ENCODE data around the gene ANXA10. TPM values are rescaled to one million over a fixed set of nuclear protein-coding genes. Genes with fewer than 3 reads are reported as not detected.

The ANXA10 gene
- total RNA-seq, 1 experiment from 2014 or later = not detected

DNA sequence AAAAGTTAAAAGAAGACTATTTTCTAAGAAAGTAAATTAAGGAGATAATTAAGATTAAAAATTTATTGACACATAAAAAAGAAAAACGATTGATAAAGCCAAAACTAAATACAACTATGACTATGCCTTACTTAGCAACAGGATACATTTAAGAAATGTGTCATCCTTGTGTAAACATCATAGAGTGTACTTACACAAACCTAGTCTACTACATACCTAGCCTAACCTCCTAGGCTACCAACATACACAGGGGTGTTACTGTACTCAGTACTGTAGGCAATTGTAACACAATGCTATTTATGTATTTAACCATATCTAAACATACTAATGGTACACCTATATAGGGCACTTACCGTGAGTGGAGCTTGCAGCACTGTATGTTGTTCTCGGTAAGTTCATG, 108.3 kb downstream of the ANXA10 start (continued):
- TF ChIP-seq, protein P1, sequence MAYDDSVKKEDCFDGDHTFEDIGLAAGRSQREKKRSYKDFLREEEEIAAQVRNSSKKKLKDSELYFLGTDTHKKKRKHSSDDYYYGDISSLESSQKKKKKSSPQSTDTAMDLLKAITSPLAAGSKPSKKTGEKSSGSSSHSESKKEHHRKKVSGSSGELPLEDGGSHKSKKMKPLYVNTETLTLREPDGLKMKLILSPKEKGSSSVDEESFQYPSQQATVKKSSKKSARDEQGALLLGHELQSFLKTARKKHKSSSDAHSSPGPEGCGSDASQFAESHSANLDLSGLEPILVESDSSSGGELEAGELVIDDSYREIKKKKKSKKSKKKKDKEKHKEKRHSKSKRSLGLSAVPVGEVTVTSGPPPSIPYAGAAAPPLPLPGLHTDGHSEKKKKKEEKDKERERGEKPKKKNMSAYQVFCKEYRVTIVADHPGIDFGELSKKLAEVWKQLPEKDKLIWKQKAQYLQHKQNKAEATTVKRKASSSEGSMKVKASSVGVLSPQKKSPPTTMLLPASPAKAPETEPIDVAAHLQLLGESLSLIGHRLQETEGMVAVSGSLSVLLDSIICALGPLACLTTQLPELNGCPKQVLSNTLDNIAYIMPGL (CRISPR knock-in tag; IDR thresholded peaks at IDR 0.05) = no peak
- TF ChIP-seq, protein P2, sequence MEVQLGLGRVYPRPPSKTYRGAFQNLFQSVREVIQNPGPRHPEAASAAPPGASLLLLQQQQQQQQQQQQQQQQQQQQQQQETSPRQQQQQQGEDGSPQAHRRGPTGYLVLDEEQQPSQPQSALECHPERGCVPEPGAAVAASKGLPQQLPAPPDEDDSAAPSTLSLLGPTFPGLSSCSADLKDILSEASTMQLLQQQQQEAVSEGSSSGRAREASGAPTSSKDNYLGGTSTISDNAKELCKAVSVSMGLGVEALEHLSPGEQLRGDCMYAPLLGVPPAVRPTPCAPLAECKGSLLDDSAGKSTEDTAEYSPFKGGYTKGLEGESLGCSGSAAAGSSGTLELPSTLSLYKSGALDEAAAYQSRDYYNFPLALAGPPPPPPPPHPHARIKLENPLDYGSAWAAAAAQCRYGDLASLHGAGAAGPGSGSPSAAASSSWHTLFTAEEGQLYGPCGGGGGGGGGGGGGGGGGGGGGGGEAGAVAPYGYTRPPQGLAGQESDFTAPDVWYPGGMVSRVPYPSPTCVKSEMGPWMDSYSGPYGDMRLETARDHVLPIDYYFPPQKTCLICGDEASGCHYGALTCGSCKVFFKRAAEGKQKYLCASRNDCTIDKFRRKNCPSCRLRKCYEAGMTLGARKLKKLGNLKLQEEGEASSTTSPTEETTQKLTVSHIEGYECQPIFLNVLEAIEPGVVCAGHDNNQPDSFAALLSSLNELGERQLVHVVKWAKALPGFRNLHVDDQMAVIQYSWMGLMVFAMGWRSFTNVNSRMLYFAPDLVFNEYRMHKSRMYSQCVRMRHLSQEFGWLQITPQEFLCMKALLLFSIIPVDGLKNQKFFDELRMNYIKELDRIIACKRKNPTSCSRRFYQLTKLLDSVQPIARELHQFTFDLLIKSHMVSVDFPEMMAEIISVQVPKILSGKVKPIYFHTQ (CRISPR knock-in tag; IDR thresholded peaks at IDR 0.05) = no peak
- no peak for TF ChIP-seq ZBTB21 (CRISPR knock-in tag; IDR thresholded peaks at IDR 0.05; ENCODE audit: borderline replicate concordance)
- TF ChIP-seq, protein P3, sequence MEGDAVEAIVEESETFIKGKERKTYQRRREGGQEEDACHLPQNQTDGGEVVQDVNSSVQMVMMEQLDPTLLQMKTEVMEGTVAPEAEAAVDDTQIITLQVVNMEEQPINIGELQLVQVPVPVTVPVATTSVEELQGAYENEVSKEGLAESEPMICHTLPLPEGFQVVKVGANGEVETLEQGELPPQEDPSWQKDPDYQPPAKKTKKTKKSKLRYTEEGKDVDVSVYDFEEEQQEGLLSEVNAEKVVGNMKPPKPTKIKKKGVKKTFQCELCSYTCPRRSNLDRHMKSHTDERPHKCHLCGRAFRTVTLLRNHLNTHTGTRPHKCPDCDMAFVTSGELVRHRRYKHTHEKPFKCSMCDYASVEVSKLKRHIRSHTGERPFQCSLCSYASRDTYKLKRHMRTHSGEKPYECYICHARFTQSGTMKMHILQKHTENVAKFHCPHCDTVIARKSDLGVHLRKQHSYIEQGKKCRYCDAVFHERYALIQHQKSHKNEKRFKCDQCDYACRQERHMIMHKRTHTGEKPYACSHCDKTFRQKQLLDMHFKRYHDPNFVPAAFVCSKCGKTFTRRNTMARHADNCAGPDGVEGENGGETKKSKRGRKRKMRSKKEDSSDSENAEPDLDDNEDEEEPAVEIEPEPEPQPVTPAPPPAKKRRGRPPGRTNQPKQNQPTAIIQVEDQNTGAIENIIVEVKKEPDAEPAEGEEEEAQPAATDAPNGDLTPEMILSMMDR (IDR thresholded peaks at IDR 0.05) = no peak

DNA sequence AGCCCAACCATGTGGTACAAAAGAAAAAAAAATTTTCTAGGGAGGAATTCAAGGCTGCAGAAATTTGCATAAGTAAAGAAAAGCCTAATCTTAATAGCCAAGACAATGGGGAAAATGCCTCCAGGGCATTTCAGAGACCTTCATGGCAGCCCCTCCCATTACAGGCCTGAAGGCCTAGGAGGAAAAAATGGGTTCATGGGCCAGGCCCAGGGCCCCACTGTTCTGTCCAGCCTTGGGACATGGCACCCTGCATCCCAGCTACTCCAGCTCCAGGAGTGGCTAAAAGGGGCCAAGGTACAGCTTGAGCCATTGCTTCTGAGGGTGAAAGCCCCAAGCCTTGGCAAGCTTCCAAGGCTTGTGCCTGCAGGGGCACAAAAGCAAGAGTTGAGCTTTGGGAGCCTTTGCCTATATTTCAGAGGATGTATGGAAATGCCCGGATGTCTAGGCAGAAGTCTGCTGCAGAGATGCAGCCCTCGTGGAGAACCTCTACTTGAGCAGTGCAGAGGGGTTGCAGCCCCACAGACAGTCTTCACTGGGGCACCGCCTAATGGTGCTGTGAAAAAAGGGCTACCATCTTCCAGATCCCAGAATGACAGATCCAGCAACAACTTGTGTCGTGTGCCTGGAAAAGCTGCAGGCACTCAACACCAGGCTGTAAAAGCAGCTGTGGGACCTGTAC, 111.0 kb downstream of the ANXA10 start:
- Mint-ChIP-seq H3K27me3 (ENCODE audit: low read depth) (no peaks in the 10 kb centered on the region; the same call in 1 of the 2 replicates), H3K9me3 (peaks cover 59% of the 10 kb centered on the region), H3K27ac (no peak overlapping the region), H3K4me3 (no peak overlapping the region), H3K36me3 (peaks cover 44% of the 10 kb centered on the region), H3K4me1 (no peaks in the 10 kb centered on the region)
- ChIA-PET CTCF (no interaction called here), POLR2A (no interaction called here)
- TF ChIP-seq, protein P4, sequence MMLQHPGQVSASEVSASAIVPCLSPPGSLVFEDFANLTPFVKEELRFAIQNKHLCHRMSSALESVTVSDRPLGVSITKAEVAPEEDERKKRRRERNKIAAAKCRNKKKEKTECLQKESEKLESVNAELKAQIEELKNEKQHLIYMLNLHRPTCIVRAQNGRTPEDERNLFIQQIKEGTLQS (CRISPR knock-in tag; conservative IDR thresholded peaks at IDR 0.05) = no peak
- TF ChIP-seq ZBTB21 (CRISPR knock-in tag; IDR thresholded peaks at IDR 0.05; ENCODE audit: borderline replicate concordance) = no peak
- TF ChIP-seq, protein P5, sequence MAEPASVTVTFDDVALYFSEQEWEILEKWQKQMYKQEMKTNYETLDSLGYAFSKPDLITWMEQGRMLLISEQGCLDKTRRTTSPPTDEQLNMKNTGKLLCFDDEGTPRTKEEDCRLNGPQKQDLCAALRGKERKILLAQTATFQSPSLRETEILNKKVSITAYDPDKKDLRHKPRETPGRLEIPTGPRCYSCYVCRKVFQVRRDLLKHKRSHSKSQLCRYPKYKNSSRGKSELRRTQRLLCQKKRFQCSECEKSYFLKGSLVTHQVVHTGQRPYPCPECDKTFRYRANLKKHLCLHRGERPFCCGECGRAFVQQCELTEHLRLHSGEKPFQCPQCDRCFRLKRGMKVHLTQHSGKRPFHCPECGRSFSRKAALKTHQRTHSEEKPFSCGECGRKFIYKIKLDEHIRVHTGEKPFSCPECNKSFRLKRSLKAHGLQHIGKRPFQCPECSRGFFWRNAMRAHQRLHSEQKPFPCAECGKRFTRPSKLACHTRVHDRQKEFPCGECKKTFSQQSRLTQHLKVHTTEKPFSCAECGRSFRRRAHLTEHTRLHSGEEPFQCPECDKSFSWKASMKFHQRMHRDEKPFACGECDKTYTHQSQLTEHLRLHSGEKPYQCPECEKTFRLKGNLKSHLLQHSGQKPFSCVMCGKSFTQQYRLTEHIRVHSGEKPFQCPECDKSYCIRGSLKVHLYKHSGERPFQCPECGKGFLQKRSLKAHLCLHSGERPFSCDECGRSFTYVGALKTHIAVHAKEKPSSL (CRISPR knock-in tag; conservative IDR thresholded peaks at IDR 0.05) = no peak
- ATAC-seq (no peak), DNase-seq (ENCODE audit: low spot score) (no peak)

DNA sequence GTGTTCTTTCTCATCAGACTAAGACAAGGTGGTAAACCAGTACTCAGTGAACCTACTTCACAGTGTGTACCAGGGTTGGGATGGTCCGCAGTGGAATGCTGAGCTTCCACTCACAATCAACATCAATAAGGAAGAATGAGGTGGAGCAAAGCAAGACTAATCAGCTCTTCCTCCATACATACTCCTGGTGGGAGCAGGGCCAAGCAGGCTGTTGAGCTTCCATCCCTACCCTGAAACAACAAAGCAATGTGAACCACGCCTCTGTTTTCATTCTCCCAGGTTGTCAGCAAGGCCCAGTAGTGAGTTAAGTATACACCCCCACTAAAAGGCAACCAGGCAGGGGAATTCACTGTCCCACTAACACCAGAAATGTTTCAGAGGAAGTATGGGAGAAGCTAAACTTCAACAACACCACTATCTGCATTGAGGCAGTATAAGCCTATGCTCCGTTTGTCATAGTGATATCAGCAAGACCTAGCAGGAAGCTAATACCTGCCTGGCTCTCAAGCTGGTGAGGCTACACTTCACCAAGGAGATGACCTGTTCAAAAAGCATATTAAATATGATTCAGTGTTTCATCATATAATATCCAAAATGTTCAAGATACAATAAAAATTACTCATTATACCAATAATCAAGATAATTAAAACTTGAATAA, 116.7 kb downstream of the ANXA10 start:
- CTCF ChIA-PET = no interaction called here
- no peak for ATAC-seq
- H3K27me3 Mint-ChIP-seq (ENCODE audit: low read depth) = no peaks in the 10 kb centered on the region

More for the DNA sequence above, 116.7 kb downstream of the ANXA10 start:
- TF ChIP-seq TCF7 (CRISPR knock-in tag; IDR thresholded peaks at IDR 0.05; ENCODE audit: low read depth) = no peak
- no peak for TF ChIP-seq GABPB1 (CRISPR knock-in tag; IDR thresholded peaks at IDR 0.05)
- TF ChIP-seq, protein P1 (CRISPR knock-in tag; IDR thresholded peaks at IDR 0.05) = no peak
- TF ChIP-seq ESRRA (CRISPR knock-in tag; IDR thresholded peaks at IDR 0.05; ENCODE audit: borderline replicate concordance) = no peak
- TF ChIP-seq, protein P6, sequence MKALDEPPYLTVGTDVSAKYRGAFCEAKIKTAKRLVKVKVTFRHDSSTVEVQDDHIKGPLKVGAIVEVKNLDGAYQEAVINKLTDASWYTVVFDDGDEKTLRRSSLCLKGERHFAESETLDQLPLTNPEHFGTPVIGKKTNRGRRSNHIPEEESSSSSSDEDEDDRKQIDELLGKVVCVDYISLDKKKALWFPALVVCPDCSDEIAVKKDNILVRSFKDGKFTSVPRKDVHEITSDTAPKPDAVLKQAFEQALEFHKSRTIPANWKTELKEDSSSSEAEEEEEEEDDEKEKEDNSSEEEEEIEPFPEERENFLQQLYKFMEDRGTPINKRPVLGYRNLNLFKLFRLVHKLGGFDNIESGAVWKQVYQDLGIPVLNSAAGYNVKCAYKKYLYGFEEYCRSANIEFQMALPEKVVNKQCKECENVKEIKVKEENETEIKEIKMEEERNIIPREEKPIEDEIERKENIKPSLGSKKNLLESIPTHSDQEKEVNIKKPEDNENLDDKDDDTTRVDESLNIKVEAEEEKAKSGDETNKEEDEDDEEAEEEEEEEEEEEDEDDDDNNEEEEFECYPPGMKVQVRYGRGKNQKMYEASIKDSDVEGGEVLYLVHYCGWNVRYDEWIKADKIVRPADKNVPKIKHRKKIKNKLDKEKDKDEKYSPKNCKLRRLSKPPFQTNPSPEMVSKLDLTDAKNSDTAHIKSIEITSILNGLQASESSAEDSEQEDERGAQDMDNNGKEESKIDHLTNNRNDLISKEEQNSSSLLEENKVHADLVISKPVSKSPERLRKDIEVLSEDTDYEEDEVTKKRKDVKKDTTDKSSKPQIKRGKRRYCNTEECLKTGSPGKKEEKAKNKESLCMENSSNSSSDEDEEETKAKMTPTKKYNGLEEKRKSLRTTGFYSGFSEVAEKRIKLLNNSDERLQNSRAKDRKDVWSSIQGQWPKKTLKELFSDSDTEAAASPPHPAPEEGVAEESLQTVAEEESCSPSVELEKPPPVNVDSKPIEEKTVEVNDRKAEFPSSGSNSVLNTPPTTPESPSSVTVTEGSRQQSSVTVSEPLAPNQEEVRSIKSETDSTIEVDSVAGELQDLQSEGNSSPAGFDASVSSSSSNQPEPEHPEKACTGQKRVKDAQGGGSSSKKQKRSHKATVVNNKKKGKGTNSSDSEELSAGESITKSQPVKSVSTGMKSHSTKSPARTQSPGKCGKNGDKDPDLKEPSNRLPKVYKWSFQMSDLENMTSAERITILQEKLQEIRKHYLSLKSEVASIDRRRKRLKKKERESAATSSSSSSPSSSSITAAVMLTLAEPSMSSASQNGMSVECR (CRISPR knock-in tag; IDR thresholded peaks at IDR 0.05; ENCODE audit: borderline replicate concordance) = no peak
- no peaks in the 10 kb centered on the region for H3K4me1 Mint-ChIP-seq
- POLR2A ChIA-PET = no interaction called here
- peaks cover 37% of the 10 kb centered on the region for H3K9me3 Mint-ChIP-seq
- peaks cover 18% of the 10 kb centered on the region for H3K36me3 Mint-ChIP-seq
- no peak overlapping the region for H3K27ac Mint-ChIP-seq
- DNase-seq (ENCODE audit: low spot score) = no peak
- H3K4me3 Mint-ChIP-seq = no peak overlapping the region

Measured in WTC11 (cell line).